CD14-positive monocyte (primary cell): ENCODE measurements around the gene SLX4. TPM values are rescaled to one million over a fixed set of nuclear protein-coding genes. Genes with fewer than 3 reads are reported as not detected.
"Not testable (repeated sequence)": the region's sequence is repeated elsewhere in the genome, so short reads cannot be mapped to it uniquely, and the experiment has no call there.

Experiments
- DNase-seq, 3 donors: peaks; one replicate each; pipeline ENCODE4 v3.0.0-alpha.2; 2011 to 2022
- H2AFZ ChIP-seq: 2 replicates; pipeline ENCODE4 v1.6.0; 2012; ENCODE audit warnings: mild to moderate bottlenecking, low read depth, low read length, inconsistent platforms; ENCODE audit not compliant: insufficient read depth, poor library complexity, severe bottlenecking
- H3K27ac ChIP-seq, 2 donors: 1 replicate in 1 of 2; 2 replicates in 1 of 2; pipeline ENCODE4 v1.5.1; 2012 to 2013; ENCODE audit warnings: low read length in 2 of 2, control low read depth in 1 of 2, inconsistent platforms in 1 of 2, low read depth in 1 of 2, mild to moderate bottlenecking in 1 of 2
- H3K27me3 ChIP-seq, 2 donors: one replicate each; pipeline versions ENCODE4 v1.6.0 to v1.6.1; 2011 to 2013; ENCODE audit warnings: low read length in 2 of 2; ENCODE audit not compliant: control insufficient read depth in 2 of 2, insufficient read depth in 2 of 2
- H3K36me3 ChIP-seq, 2 donors: replicated peaks in 1 of 2; 1 replicate in 1 of 2; 2 replicates in 1 of 2; pipeline versions ENCODE4 v1.5.1 to v1.6.1; 2012 to 2013; ENCODE audit warnings: low read length in 2 of 2, control low read depth in 1 of 2, inconsistent platforms in 1 of 2, mild to moderate bottlenecking in 1 of 2; ENCODE audit not compliant: insufficient read depth in 2 of 2, control insufficient read depth in 1 of 2
- H3K4me1 ChIP-seq, 2 donors: 1 replicate in 1 of 2; 2 replicates in 1 of 2; pipeline versions ENCODE4 v1.5.1 to v1.6.1; 2012 to 2013; ENCODE audit warnings: low read length in 2 of 2, control low read depth in 1 of 2, inconsistent platforms in 1 of 2, mild to moderate bottlenecking in 1 of 2, moderate library complexity in 1 of 2; ENCODE audit not compliant: insufficient read depth in 2 of 2, control insufficient read depth in 1 of 2
- H3K4me2 ChIP-seq: replicated peaks from 2 replicates; pipeline ENCODE3; 2012; ENCODE audit warnings: low read length, moderate library complexity, mild to moderate bottlenecking; ENCODE audit not compliant: poor library complexity, severe bottlenecking; ENCODE audit errors: extremely low read depth
- H3K4me3 ChIP-seq, 3 experiments: fragments of 200-600 bp in 1 of 3; sonication (generic) in 1 of 3; replicated peaks in 1 of 3; 1 replicate in 2 of 3; 2 replicates in 1 of 3; pipeline ENCODE4 v1.5.1; 2011 to 2013; ENCODE audit warnings: low read length in 3 of 3, mild to moderate bottlenecking in 3 of 3, control low read depth in 2 of 3, low read depth in 2 of 3, inconsistent platforms in 1 of 3, moderate library complexity in 1 of 3
- H3K79me2 ChIP-seq: 2 replicates; pipeline ENCODE4 v1.6.0; 2012; ENCODE audit warnings: mild to moderate bottlenecking, control low read depth, inconsistent platforms, low read length, moderate library complexity; ENCODE audit not compliant: insufficient read depth
- H3K9ac ChIP-seq: 2 replicates; pipeline ENCODE4 v1.6.0; 2017; ENCODE audit warnings: low read length, mild to moderate bottlenecking; ENCODE audit not compliant: insufficient read depth, poor library complexity, severe bottlenecking
- H3K9me3 ChIP-seq, 2 donors: replicated peaks in 1 of 2; 1 replicate in 1 of 2; 2 replicates in 1 of 2; pipeline versions ENCODE4 v1.5.1 to v1.6.1; 2012 to 2013; ENCODE audit warnings: low read length in 2 of 2, control low read depth in 1 of 2; ENCODE audit not compliant: control insufficient read depth in 1 of 2, insufficient read depth in 1 of 2
- H4K20me1 ChIP-seq: 2 replicates; pipeline ENCODE4 v1.6.0; 2012; ENCODE audit warnings: mild to moderate bottlenecking, low read length, control low read depth, moderate library complexity; ENCODE audit not compliant: insufficient read depth
- H3K27ac Mint-ChIP-seq, 7 donors: one replicate each; pipeline ENCODE4 v1.8.0; 2020; ENCODE audit warnings: mild to moderate bottlenecking in 7 of 7, mixed read lengths in 7 of 7, moderate library complexity in 6 of 7, inconsistent platforms in 2 of 7
- H3K27me3 Mint-ChIP-seq, 3 donors: one replicate each; pipeline ENCODE4 v1.8.0; 2021 to 2022; ENCODE audit warnings: low read depth in 3 of 3, mild to moderate bottlenecking in 3 of 3, mixed read lengths in 3 of 3, moderate library complexity in 3 of 3, inconsistent platforms in 1 of 3
- H3K36me3 Mint-ChIP-seq, 2 donors: one replicate each; pipeline ENCODE4 v1.8.0; 2020; ENCODE audit warnings: mixed read lengths in 2 of 2, inconsistent platforms in 1 of 2, mild to moderate bottlenecking in 1 of 2
- H3K4me1 Mint-ChIP-seq: one replicate; pipeline ENCODE4 v1.8.0; 2020; ENCODE audit warnings: mild to moderate bottlenecking, mixed read lengths
- H3K4me3 Mint-ChIP-seq, 2 donors: one replicate each; pipeline ENCODE4 v1.8.0; 2020; ENCODE audit warnings: mild to moderate bottlenecking in 2 of 2, mixed read lengths in 2 of 2, moderate library complexity in 1 of 2
- H3K9me3 Mint-ChIP-seq, 7 donors: one replicate each; pipeline ENCODE4 v1.8.0; 2020 to 2022; ENCODE audit warnings: mixed read lengths in 7 of 7, mild to moderate bottlenecking in 6 of 7, moderate library complexity in 6 of 7, inconsistent platforms in 2 of 7
- CTCF ChIP-seq: fragments of 200-600 bp; IDR thresholded peaks from one replicate; pipeline ENCODE4 v1.8.0; 2022; ENCODE audit warnings: antibody characterized with exemption, mild to moderate bottlenecking
- WGBS: methylation state at CpG from one replicate; pipeline ENCODE4 v1.1.5; 2013; ENCODE audit warnings: missing lambda C conversion rate; ENCODE audit not compliant: insufficient coverage; 5-methylcytosine and 5-hydroxymethylcytosine counted together
- intact Hi-C, 2 donors: fragments of 100-400 bp; cut with micrococcal nuclease; formaldehyde crosslinking; loops; one replicate each; pipeline versions ENCODE4 v1.15.0 to v1.15.1; 2023
- polyA plus RNA-seq, 3 donors: library from polyadenylated mRNA; depleted of rRNA in 1 of 3; unstranded in 2 of 3; stranded (reverse) in 1 of 3; fragments of 300-500 nt in 2 of 3; fragments of >200 nt in 1 of 3; fragmentation: Illumina TruSeq in 2 of 3; gene quantifications; 1 replicate in 2 of 3; 2 replicates in 1 of 3; pipeline ENCODE4 v1.2.3, GENCODE V29; 2012 to 2021

SLX4 gene
- polyA plus RNA-seq, 3 donors: 0.12 to 2.4 (median 0.71) TPM

GRCh38 chr16:3609895-3610697 lies 1.3 kb downstream of the SLX4 start:
- Mint-ChIP-seq H3K36me3 (peaks cover 18 to 38% of the 10 kb centered on the region in 2 donors), H3K9me3 (no peaks in the 10 kb centered on the region), H3K27me3 (peaks cover 0 to 1% (median 0%) of the 10 kb centered on the region in 3 donors), H3K4me3 (peak overlapping the region; percentile 89 to 98), H3K4me1 (peaks cover 47% of the 10 kb centered on the region), H3K27ac (peak overlapping the region; percentile 8 to 97 (median 69))
- H3K27ac ChIP-seq: peak overlapping the region in 1 of 2 donors; percentile 70
- peak overlapping the region; percentile 92 for H2AFZ ChIP-seq
- H3K27me3 ChIP-seq: no peaks in the 10 kb centered on the region
- peak overlapping the region; percentile 92 for H3K4me2 ChIP-seq
- WGBS: 51% methylated on average over 9 of the region's 14 CpGs
- H4K20me1 ChIP-seq: peaks cover 8% of the 10 kb centered on the region
- H3K79me2 ChIP-seq: peaks cover 47% of the 10 kb centered on the region
- H3K9me3 ChIP-seq: no peaks in the 10 kb centered on the region
- H3K36me3 ChIP-seq: peaks cover 0 to 25% of the 10 kb centered on the region in 2 donors
- DNase-seq: peak; percentile 30 to 62 (median 59)
- no peak for TF ChIP-seq CTCF
- H3K4me3 ChIP-seq: peak overlapping the region; percentile 82 to 97 (median 90)
- intact Hi-C loops: loop anchor here in 1 of 2 donors (2.0 to 10.0 kb wide), 2 partner anchors 107 to 575 kb away; partner anchors contain the start of gene TRAP1
- peaks cover 29 to 33% of the 10 kb centered on the region in 2 donors for H3K4me1 ChIP-seq
- H3K9ac ChIP-seq: peak overlapping the region; percentile 84

- Histone ChIP-seq H3K4me1 (peaks cover 28 to 29% of the 10 kb centered on the region in 2 donors), H3K79me2 (peaks cover 36% of the 10 kb centered on the region), H3K36me3 (peaks cover 0 to 28% of the 10 kb centered on the region in 2 donors)
- H2AFZ ChIP-seq, H3K4me3 Mint-ChIP-seq, DNase-seq, H3K9me3 Mint-ChIP-seq, H3K4me2 ChIP-seq, H3K27ac Mint-ChIP-seq, H3K27me3 Mint-ChIP-seq, H4K20me1 ChIP-seq, H3K27ac ChIP-seq, H3K9me3 ChIP-seq, H3K27me3 ChIP-seq, H3K9ac ChIP-seq, intact Hi-C loops, H3K4me3 ChIP-seq: not testable (repeated sequence)
- H3K4me1 Mint-ChIP-seq: peaks cover 40% of the 10 kb centered on the region
- H3K36me3 Mint-ChIP-seq: peaks cover 17 to 39% of the 10 kb centered on the region in 2 donors
- 96% methylated on average over 10 of the region's 13 CpGs for WGBS
Observed at GRCh38 chr16:3608976-3609375, 2.4 kb downstream of the SLX4 start.
